RWPE2 (cell line): Measurements from ENCODE around the gene PARP6.
A peak's percentile ranks its signal among the peaks of the same experiment; 100 is the strongest.

Source experiments
- ATAC-seq: fragments of 200-7000 bp; cut with Tn5 transposase; 3 replicates; pipeline ENCODE4 v1.9.1; 2021; ENCODE audit warnings: low read depth
- DNase-seq: peaks from one replicate; pipeline ENCODE4 v3.0.0-alpha.2; 2020; ENCODE audit warnings: low spot score
- H3K27ac ChIP-seq: fragments of 450-650 bp; 2 replicates; pipeline ENCODE4 v1.5.1; 2017; ENCODE audit warnings: mild to moderate bottlenecking; ENCODE audit not compliant: poor library complexity, severe bottlenecking
- H3K27me3 ChIP-seq: fragments of 250-450 bp; sonication (Bioruptor Pico); 2 replicates; pipeline ENCODE4 v1.5.1; 2021; ENCODE audit warnings: mild to moderate bottlenecking, moderate library complexity; ENCODE audit not compliant: insufficient read depth, poor library complexity, severe bottlenecking
- H3K36me3 ChIP-seq: fragments of 250-450 bp; sonication (Bioruptor Pico); 2 replicates; pipeline ENCODE4 v1.5.1; 2020; ENCODE audit warnings: low read depth, mild to moderate bottlenecking, moderate library complexity
- H3K4me1 ChIP-seq: fragments of 250-450 bp; sonication (Bioruptor Pico); 2 replicates; pipeline ENCODE4 v1.5.1; 2021; ENCODE audit warnings: mild to moderate bottlenecking, moderate library complexity; ENCODE audit not compliant: insufficient read depth, poor library complexity, severe bottlenecking
- H3K4me3 ChIP-seq: fragments of 250-450 bp; sonication (Bioruptor Pico); 2 replicates; pipeline ENCODE4 v1.5.1; 2021; ENCODE audit warnings: mild to moderate bottlenecking, moderate library complexity; ENCODE audit not compliant: severe bottlenecking
- H3K9me3 ChIP-seq: fragments of 250-450 bp; sonication (Bioruptor Pico); 2 replicates; pipeline ENCODE4 v1.5.1; 2021; ENCODE audit warnings: mild to moderate bottlenecking, moderate library complexity; ENCODE audit not compliant: severe bottlenecking
- TF ChIP-seq, protein P1 (sequence below): fragments of 450-650 bp; IDR thresholded peaks from one replicate; pipeline ENCODE4 v1.5.1; 2017; ENCODE audit warnings: mild to moderate bottlenecking, moderate library complexity; ENCODE audit not compliant: poor library complexity, severe bottlenecking

PARP6 gene, protein sequence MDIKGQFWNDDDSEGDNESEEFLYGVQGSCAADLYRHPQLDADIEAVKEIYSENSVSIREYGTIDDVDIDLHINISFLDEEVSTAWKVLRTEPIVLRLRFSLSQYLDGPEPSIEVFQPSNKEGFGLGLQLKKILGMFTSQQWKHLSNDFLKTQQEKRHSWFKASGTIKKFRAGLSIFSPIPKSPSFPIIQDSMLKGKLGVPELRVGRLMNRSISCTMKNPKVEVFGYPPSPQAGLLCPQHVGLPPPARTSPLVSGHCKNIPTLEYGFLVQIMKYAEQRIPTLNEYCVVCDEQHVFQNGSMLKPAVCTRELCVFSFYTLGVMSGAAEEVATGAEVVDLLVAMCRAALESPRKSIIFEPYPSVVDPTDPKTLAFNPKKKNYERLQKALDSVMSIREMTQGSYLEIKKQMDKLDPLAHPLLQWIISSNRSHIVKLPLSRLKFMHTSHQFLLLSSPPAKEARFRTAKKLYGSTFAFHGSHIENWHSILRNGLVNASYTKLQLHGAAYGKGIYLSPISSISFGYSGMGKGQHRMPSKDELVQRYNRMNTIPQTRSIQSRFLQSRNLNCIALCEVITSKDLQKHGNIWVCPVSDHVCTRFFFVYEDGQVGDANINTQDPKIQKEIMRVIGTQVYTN

DNA sequence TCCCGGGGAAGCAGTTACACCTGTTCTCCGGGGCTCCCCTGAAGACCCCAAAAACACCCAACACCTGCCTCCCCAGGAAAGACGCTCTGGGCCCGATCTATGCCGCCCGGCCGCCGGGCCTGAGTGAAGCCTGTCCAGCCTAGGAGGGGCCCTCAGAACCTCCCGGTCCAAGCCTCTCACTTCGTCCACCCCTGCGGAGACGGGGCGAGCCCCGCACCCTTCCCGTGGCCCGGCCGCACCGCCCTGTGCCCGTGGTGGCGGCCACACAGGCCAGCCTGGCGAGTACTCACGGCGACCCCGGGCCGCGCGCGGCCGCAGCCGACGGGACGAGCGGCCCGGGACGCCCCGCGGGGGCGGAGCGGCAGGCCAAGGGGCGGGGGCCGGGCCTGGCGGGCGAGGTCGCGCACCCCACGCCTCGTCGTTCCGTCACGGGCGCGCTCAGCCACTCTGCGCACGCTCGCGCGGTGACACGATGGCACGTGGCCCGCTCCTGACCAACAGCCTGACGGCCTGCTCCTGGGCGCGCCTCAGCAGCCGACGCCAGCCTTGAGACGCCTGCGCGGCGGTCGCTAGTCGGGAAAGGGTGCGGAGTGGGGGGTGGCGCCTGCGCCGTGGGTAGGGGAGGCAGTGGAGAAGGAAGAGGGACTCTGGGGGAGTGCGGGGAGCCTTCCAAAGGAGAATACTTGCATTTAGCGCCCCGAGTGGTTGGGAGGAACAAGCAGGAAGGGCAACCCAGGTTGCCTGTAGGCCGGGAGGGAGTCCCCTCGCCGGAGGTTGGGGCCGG lies at the start of gene PARP6:
PARP6 (minus strand) TSS at position 342 of the 784 bp plus-strand sequence. CDS start 5,077 bp downstream, outside the sequence.
- peaks cover 13% of the 10 kb centered on the region for H3K4me1 ChIP-seq
- ATAC-seq = peak; percentile 96
- DNase-seq = peak; percentile 100
- no peaks in the 10 kb centered on the region for H3K27me3 ChIP-seq
- no peaks in the 10 kb centered on the region for H3K9me3 ChIP-seq
- peak within 1 kb of the TSS; percentile 54 for H3K27ac ChIP-seq
- H3K36me3 ChIP-seq = peaks cover 26% of the 10 kb centered on the region
- H3K4me3 ChIP-seq = peak within 1 kb of the TSS; percentile 79
- TF ChIP-seq, protein P1, sequence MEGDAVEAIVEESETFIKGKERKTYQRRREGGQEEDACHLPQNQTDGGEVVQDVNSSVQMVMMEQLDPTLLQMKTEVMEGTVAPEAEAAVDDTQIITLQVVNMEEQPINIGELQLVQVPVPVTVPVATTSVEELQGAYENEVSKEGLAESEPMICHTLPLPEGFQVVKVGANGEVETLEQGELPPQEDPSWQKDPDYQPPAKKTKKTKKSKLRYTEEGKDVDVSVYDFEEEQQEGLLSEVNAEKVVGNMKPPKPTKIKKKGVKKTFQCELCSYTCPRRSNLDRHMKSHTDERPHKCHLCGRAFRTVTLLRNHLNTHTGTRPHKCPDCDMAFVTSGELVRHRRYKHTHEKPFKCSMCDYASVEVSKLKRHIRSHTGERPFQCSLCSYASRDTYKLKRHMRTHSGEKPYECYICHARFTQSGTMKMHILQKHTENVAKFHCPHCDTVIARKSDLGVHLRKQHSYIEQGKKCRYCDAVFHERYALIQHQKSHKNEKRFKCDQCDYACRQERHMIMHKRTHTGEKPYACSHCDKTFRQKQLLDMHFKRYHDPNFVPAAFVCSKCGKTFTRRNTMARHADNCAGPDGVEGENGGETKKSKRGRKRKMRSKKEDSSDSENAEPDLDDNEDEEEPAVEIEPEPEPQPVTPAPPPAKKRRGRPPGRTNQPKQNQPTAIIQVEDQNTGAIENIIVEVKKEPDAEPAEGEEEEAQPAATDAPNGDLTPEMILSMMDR = peak; percentile 97

DNA sequence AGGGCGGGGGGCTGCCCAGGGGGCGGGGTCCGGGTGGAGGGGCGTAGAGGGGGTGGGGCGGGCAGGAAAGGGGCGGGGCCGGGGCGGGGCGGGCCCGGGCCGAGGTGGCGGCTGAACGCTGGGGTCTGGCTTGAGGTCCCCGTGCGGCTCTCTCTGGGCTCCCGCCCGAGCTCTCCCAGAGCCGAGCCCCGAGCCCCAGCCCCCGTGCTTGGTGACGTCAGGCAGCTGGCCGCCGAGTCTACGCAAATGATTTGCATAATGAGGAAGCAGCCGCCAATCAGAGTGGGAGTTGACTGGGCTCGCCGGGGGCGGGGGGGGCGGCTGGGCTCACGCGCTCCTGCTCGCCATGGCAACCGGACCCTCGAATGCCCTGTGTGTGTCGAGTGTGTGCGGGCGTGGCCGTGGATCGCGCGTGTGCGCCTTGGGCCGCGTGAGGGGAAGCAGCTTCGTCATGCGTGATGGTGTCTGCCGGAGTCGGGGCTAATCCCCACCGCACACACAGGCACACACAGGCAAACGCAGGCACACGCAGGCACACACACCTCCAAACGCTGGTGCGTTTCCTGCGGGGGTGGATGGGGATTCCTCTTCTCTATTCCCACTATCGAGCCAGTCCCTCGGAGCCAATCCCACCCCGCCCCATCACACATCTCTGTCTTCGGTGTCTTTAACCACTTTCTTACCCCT lies 47.8 kb upstream of the PARP6 start, which contains the start of gene CELF6:
CELF6 (minus strand) TSS at position 173 of the 687 bp plus-strand sequence. CDS start 283 bp downstream, outside the sequence.
- H3K4me1 ChIP-seq = peaks cover 6% of the 10 kb centered on the region
- no peaks in the 10 kb centered on the region for H3K27me3 ChIP-seq
- peak within 1 kb of the TSS; percentile 34 for H3K4me3 ChIP-seq
- peaks cover 4% of the 10 kb centered on the region for H3K9me3 ChIP-seq
- ATAC-seq = peak; percentile 70
- TF ChIP-seq, protein P1 = no peak
- no peaks in the 10 kb centered on the region for H3K36me3 ChIP-seq
- peak; percentile 88 for DNase-seq
- no peak within 1 kb of the TSS for H3K27ac ChIP-seq

DNA sequence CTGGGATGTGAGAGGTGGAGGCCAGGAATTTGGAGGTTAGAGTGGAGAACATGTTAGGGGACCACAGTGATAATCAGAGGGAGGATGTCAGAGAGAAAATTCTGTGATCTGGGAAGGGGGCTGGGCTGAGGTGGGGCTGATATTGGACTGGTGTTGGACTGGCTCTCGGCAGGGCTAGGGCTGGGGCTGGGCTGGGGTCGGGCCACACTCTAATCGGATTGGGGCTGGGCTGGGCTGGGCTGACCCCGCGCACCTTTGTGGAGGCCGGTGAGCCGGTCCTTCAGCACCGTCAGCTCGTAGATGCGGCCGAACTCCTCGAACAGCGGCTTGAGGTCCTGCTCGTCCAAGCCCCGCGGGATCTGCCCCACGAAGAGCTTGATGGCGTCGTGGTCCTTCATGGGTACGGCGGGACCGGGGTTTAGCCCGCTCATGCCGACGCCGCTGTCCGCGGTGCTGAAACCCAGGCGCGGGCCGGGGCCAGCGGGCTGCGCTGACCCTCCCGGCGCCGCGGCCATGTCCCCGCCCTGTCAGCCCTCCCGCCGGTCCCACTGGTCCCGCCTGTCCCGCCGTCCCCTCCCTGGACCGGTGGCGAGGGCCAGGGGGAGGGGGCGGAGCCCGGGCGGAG lies 47.1 kb upstream of the PARP6 start:
- H3K27me3 ChIP-seq = no peaks in the 10 kb centered on the region
- ATAC-seq (peak; percentile 83), DNase-seq (peak; percentile 78)
- TF ChIP-seq, protein P1 = no peak
- no peak overlapping the region for H3K27ac ChIP-seq
- H3K4me3 ChIP-seq = peak overlapping the region; percentile 34
- peaks cover 6% of the 10 kb centered on the region for H3K4me1 ChIP-seq
- peaks cover 4% of the 10 kb centered on the region for H3K9me3 ChIP-seq
- H3K36me3 ChIP-seq = no peaks in the 10 kb centered on the region

- peak; percentile 30 for DNase-seq
These were observed 46.1 kb upstream of the PARP6 start for GRCh38 chr15:72318408-72318942.

More at GRCh38 chr15:72318408-72318942, 46.1 kb upstream of the PARP6 start:
- no peak overlapping the region for H3K4me3 ChIP-seq
- H3K27ac ChIP-seq = no peak overlapping the region
- TF ChIP-seq, protein P1 = no peak
- no peaks in the 10 kb centered on the region for H3K36me3 ChIP-seq
- H3K27me3 ChIP-seq = no peaks in the 10 kb centered on the region
- no peak for ATAC-seq
- peaks cover 6% of the 10 kb centered on the region for H3K4me1 ChIP-seq
- peaks cover 1% of the 10 kb centered on the region for H3K9me3 ChIP-seq
